ENCODE measurements around the gene SLC49A4. TPM values are rescaled to one million over a fixed set of nuclear protein-coding genes. Genes with fewer than 3 reads are reported as not detected.

SLC49A4 gene
- polyA plus RNA-seq, 2 of the 4 experiments (the other 2 are of a cell fraction): 11.1 to 16.2 TPM

GRCh38 chr3:122748347-122748746 lies 46.5 kb upstream of the SLC49A4 start:
- 95% methylated on average over 1 of the region's 1 CpG for WGBS (ENCODE audit: missing lambda C conversion rate)
- Histone ChIP-seq H3K4me2 (no peak overlapping the region), H3K27ac (no peak overlapping the region), H3K4me3 (no peak overlapping the region), H3K9me3 (no peaks in the 10 kb centered on the region), H3K4me1 (peaks cover 16% of the 10 kb centered on the region)
- DNase-seq (ENCODE audit: low read depth in 1 of 2, low spot score in 1 of 2): no peak
- FAIRE-seq: peak; percentile 54
- no peak for ATAC-seq
- TF ChIP-seq POLR2AphosphoS2 (conservative IDR thresholded peaks at IDR 0.05; ENCODE audit: low read length): no peak
- TF ChIP-seq BCL3 (IDR thresholded peaks at IDR 0.05): no peak
- TF ChIP-seq HOXB5 (CRISPR knock-in tag; IDR thresholded peaks at IDR 0.05): no peak
- ChIA-PET CTCF (no interaction called here), POLR2A (no interaction called here)

- Histone ChIP-seq H3K4me3 (no peak overlapping the region), H3K4me1 (no peaks in the 10 kb centered on the region; the same call in 2 of the 3 replicates), H3K4me2 (no peak overlapping the region), H3K9me3 (no peaks in the 10 kb centered on the region), H3K27ac (no peak overlapping the region)
- POLR2A ChIA-PET: interaction anchor here (0.9 kb wide), 1 partner anchor 9 kb away, joined by 3 read pairs; no protein-coding TSS in a partner anchor
- ATAC-seq (peak; percentile 85 to 95), FAIRE-seq (peak; percentile 43), DNase-seq (ENCODE audit: low read depth in 1 of 2, low spot score in 1 of 2) (peak; percentile 49 to 67)
- TF ChIP-seq MAFK (IDR thresholded peaks at IDR 0.05; ENCODE audit: partially characterized antibody) (no peak), CTCF (IDR thresholded peaks at IDR 0.05) (peak; percentile 66), HES2 (IDR thresholded peaks at IDR 0.05) (no peak), SMC3 (IDR thresholded peaks at IDR 0.05) (peak; percentile 48; the same call in 2 of the 3 replicates), NFE2L2 (conservative IDR thresholded peaks at IDR 0.05; ENCODE audit: low read length) (no peak), ZNF302 (CRISPR knock-in tag; IDR thresholded peaks at IDR 0.05) (no peak), FOSL2 (IDR thresholded peaks at IDR 0.05) (no peak), FOSL2 (CRISPR knock-in tag; IDR thresholded peaks at IDR 0.05) (no peak), PBX3 (IDR thresholded peaks at IDR 0.05) (no peak), SREBF2 (IDR thresholded peaks at IDR 0.05) (no peak), RAD21 (conservative IDR thresholded peaks at IDR 0.05 in 1 of 2, IDR thresholded peaks at IDR 0.05 in 1 of 2) (peak; percentile 52 to 72), TP53 (CRISPR knock-in tag; IDR thresholded peaks at IDR 0.05) (no peak)
- CTCF ChIA-PET: interaction anchor here (0.5 to 1.5 kb wide), 13 partner anchors 9 to 264 kb away, joined by 3 to 15 read pairs (median 4); no protein-coding TSS in a partner anchor
- 68% methylated on average over 5 of the region's 5 CpGs for WGBS (ENCODE audit: missing lambda C conversion rate)
Measured at GRCh38 chr3:122754929-122755328, 39.9 kb upstream of the SLC49A4 start.

GRCh38 chr3:122755491-122755890 lies 39.4 kb upstream of the SLC49A4 start:
- H3K4me1 ChIP-seq: peaks cover 2% of the 10 kb centered on the region; the same call in 2 of the 3 replicates
- H3K4me2 ChIP-seq: no peak overlapping the region
- no peak overlapping the region for H3K27ac ChIP-seq
- no peak overlapping the region for H3K4me3 ChIP-seq
- ChIA-PET CTCF (interaction anchor here (0.5 to 1.5 kb wide), 13 partner anchors 9 to 263 kb away, joined by 3 to 15 read pairs (median 4); no protein-coding TSS in a partner anchor), POLR2A (interaction anchor here (0.9 kb wide), 1 partner anchor 10 kb away, joined by 3 read pairs; no protein-coding TSS in a partner anchor)
- no peak for DNase-seq (ENCODE audit: low read depth in 1 of 2, low spot score in 1 of 2)
- peak; percentile 46 to 62; a peak in 3 of 6 replicates for ATAC-seq
- 88% methylated on average over 2 of the region's 2 CpGs for WGBS (ENCODE audit: missing lambda C conversion rate)
- TF ChIP-seq HEYL (CRISPR knock-in tag; IDR thresholded peaks at IDR 0.05) (no peak), HDAC2 (IDR thresholded peaks at IDR 0.05) (no peak), PHF8 (IDR thresholded peaks at IDR 0.05; ENCODE audit: borderline replicate concordance, low read depth) (no peak), MAX (IDR thresholded peaks at IDR 0.05) (no peak), JUNB (IDR thresholded peaks at IDR 0.05) (no peak), CTCF (IDR thresholded peaks at IDR 0.05) (no peak), PBX3 (IDR thresholded peaks at IDR 0.05) (no peak), RAD21 (conservative IDR thresholded peaks at IDR 0.05 in 1 of 2, IDR thresholded peaks at IDR 0.05 in 1 of 2) (no peak), EHF (CRISPR knock-in tag; IDR thresholded peaks at IDR 0.05) (no peak), HOXB13 (CRISPR knock-in tag; IDR thresholded peaks at IDR 0.05; ENCODE audit: low read depth) (no peak), SMC3 (IDR thresholded peaks at IDR 0.05) (no peak), CHD2 (IDR thresholded peaks at IDR 0.05; ENCODE audit: low read length, partially characterized antibody) (no peak), MYC (IDR thresholded peaks at IDR 0.05; ENCODE audit: borderline replicate concordance, low read length) (no peak), ZC3H11A (IDR thresholded peaks at IDR 0.05) (no peak)
- FAIRE-seq: no peak
- no peaks in the 10 kb centered on the region for H3K9me3 ChIP-seq

Data from A549 (cell line).